Subcutaneous adipose tissue (tissue), 4 donors: ENCODE results near the gene GGACT. TPM values are rescaled to one million over a fixed set of nuclear protein-coding genes. Genes with fewer than 3 reads are reported as not detected.

Source experiments
- total RNA-seq, 4 donors: library from RNA; depleted of rRNA; stranded (reverse); fragments of >200 nt; gene quantifications; one replicate each; pipeline ENCODE4 v1.1.0, GENCODE V29; 2016
- TF ChIP-seq, protein P1 (sequence below): fragments of 450-650 bp; IDR thresholded peaks from one replicate; pipeline ENCODE4 v1.5.1; 2016; ENCODE audit warnings: low read depth, mild to moderate bottlenecking, control low read depth, antibody characterized with exemption, moderate library complexity

Gene GGACT
- total RNA-seq, 4 donors from 2014 or later: 2.6 to 10.5 (median 4.2) TPM

DNA sequence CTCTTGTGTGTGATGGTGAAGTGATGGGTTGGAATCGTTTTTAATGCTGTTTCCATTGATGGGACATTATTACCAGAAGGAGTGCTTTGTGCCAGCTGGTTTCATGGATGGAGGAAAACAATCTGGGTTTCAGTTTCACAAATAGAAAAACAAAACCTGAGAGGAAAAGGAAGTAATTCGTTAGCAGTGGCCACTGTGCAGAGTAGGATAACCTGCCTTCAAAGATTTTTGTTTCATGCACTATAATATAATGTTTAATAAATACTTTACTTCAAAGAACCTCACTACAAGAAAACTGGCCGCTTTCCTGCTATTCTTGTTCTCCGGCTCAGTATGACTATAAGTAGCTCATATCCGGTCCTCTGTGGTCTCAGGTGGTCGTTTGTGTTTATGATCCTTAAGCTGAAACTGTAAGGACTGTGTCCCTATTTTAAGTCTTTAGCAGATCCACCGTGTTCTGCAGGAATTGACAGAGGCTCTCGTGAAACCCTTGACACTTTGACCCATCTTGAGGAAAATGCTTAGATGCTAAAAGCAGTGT lies 104.7 kb downstream of the GGACT start:
- TF ChIP-seq, protein P1, sequence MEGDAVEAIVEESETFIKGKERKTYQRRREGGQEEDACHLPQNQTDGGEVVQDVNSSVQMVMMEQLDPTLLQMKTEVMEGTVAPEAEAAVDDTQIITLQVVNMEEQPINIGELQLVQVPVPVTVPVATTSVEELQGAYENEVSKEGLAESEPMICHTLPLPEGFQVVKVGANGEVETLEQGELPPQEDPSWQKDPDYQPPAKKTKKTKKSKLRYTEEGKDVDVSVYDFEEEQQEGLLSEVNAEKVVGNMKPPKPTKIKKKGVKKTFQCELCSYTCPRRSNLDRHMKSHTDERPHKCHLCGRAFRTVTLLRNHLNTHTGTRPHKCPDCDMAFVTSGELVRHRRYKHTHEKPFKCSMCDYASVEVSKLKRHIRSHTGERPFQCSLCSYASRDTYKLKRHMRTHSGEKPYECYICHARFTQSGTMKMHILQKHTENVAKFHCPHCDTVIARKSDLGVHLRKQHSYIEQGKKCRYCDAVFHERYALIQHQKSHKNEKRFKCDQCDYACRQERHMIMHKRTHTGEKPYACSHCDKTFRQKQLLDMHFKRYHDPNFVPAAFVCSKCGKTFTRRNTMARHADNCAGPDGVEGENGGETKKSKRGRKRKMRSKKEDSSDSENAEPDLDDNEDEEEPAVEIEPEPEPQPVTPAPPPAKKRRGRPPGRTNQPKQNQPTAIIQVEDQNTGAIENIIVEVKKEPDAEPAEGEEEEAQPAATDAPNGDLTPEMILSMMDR: no peak

DNA sequence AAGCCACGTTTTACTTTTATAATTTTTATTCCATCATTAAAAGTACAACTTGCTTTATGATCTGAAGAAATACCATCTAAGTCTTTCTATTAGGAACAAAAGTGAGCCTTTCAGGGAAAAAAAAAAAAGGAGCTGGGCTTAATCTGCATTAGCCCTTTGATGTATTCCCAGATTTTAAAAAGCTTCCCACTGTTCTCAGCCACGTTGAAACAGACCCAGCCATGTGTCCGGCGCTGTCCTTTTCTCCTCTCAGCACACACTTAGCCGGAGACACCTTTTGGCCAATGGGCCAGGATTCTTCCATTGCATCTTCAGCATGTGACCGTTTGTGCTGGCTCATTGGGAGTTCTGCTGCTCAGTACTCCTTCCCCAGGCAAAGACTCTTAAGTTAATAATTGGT lies 105.5 kb downstream of the GGACT start:
- TF ChIP-seq, protein P1: no peak

GRCh38 chr13:100480676-100481075 lies 107.9 kb downstream of the GGACT start:
- TF ChIP-seq, protein P1: no peak

Other genes with a start within 250 kb of the GGACT start
- gene TMTC4, start 86.0 kb upstream of the GGACT start, total RNA-seq: 10 to 100 TPM in 3 of 4 donors, 1 to 10 TPM in 1; 8.6 to 13.7 (median 11.4) TPM